GM19467 (cell line): ENCODE measurements around the gene EXOC6B.
"Not testable (repeated sequence)": the region's sequence is repeated elsewhere in the genome, so short reads cannot be mapped to it uniquely, and the experiment has no call there.

ENCODE experiments used
- ATAC-seq: cut with Tn5 transposase; IDR thresholded peaks from one replicate; pipeline ENCODE4 v1.9.1; 2021; ENCODE audit warnings: mild to moderate bottlenecking, moderate library complexity; ENCODE audit not compliant: unreplicated experiment

EXOC6B gene

GRCh38 chr2:72484622-72485021, 341.2 kb downstream of the EXOC6B start:
- ATAC-seq: not testable (repeated sequence)

GRCh38 chr2:72483346-72483745, 342.5 kb downstream of the EXOC6B start:
- ATAC-seq: no peak

- no peak for ATAC-seq
These were observed 350.6 kb downstream of the EXOC6B start for GRCh38 chr2:72475246-72475645.

DNA sequence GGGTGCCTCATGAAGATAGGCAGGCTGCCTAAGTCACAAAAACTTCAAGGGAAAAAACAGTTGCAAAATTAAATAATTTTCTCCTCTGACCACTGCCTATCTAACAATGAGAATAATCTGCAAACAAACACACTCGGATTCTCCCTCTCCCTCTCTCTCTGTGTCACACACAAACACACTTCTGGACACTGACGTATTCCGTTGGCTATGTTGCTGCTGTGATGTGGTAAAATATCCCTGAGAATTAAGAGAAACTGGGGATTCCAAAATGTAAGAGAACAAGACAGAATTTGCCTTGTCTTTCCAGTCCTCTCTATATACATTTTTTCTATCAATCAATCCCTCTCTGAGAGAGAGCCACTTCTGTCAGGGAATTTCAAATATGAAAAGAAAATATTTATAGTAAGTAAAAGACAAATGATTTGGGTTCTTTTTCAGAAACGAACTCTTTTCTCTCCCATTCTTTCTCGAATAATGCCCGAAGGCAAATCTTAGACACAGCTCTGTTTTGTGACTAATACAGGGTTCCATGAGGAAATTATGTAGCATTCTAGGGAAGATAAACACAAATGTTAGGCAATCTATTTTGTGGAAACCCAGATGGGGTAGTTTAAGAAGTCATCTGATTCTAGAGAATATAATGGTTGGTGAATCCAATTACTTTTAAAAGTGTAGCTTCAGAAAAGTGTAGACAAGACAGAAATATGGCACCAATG, 367.9 kb downstream of the EXOC6B start:
- no peak for ATAC-seq

GRCh38 chr2:72454189-72454588, 371.6 kb downstream of the EXOC6B start:
- ATAC-seq: no peak

- no peak for ATAC-seq
These were observed 383.6 kb downstream of the EXOC6B start for GRCh38 chr2:72442270-72442669.

DNA sequence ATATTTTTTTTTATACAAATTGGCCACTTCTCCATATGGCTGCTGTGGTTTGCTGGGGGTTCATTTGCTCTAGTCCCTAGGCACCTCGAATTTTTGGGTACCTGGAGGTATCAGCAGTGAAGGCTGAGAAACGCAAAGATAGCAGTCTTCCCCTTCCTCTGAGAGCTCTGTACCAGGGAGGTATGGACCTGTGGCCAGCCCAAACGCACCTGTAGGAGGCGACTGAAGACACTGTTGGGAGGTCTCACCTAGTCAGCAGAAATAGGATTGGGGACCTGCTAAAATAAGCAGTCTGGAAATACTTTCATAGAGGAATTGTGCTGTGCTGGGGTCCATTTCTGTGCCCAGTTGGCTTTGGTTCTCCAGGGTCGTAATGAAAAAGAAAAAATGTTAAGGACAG, 385.9 kb downstream of the EXOC6B start:
- no peak for ATAC-seq

- no peak for ATAC-seq
These were observed 387.5 kb downstream of the EXOC6B start for GRCh38 chr2:72438364-72438763.

GRCh38 chr2:72431737-72432136, 394.1 kb downstream of the EXOC6B start:
- ATAC-seq: no peak

DNA sequence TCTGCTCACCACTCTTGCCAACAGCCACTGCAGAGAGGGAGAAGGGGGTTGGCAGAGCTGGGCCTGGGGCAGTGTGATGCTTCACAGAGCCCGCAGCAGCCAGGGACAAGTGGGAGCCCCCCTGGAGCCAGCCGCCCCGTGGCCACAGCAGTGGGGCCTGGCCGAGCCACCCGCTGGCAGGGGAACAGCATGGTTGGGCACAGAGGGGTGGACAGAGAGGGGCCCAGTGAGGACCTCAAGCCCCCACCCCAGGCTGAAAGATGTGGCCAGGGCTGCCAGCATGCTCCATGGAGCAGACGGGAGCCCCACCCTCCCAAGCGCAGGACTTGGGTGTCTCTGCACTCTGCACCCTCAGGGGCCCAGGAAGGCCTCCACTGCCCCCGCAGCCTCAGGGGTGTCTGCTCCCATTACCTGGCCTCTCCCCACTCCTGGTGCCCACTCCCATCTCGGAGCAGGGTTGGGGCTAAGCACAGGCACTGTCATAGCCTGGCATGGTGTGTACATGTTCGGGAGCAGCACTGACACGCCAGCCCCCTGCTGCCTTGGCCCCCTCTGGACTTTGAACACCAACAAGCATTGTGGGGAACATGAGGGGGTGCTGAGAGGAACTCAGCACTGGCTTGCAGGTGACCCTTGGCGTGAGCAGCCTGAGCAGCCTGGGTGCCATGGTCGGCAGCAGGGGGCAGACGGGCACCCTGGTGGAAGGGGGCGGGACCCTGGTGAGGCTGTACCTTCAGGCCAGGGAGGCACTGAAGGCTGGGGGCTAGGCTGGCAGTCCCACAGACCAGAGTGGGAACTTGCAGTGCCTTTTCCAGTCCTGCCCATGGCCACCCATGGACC, 398.6 kb downstream of the EXOC6B start:
- ATAC-seq: no peak

DNA sequence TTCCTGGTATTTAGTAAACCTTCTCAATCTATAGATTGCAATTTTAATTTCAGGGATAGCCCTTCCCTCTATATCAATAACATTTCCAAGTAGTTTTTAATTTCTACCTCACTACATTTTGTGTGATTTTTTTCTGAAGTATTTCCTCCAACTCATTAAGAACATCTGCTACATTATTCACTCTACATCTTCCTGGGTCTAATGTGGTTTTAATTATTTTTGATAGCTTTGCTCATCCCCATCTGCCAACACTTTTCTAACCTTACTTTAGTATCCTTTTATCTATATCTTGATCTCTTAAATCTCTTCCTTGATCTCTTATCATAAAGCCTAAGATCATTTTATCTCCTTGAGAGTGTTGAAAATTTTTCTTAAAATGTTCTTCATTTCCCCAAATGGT, 399.8 kb downstream of the EXOC6B start:
- no peak for ATAC-seq

GRCh38 chr2:72423756-72424155, 402.1 kb downstream of the EXOC6B start:
- ATAC-seq: no peak

GRCh38 chr2:72421771-72422379, 404.0 kb downstream of the EXOC6B start:
- not testable (repeated sequence) for ATAC-seq

DNA sequence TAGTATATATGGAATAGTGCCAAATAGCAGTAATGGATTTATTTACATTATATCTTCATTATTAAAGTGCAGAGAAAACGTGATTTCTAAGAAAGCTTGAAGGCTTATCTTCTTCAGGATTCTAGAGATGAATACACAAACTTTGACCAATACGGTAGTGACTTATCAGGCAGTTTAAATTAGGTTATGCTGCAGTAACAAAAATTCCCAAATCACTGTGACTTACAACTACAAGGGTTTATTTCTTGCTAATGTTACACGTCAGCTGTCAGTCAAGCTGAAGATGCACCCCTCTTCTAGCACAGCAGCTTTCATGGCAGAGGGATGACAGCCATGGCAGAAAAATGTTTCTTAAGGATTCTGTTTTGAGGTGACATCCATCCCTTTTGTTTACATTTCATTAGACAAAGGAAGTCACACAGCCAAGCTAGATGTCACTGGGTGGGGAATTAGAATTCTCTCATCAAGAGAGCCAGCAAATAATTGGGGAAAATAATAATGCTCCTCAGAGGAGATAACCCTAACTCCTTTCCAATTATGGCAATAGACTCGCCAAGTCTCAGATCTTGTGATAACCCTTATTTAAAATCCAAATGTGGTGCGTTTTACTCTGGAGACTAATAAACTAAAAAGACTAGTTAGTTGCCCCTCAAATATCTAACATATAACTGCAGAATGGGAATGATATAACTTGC, 409.9 kb downstream of the EXOC6B start:
- ATAC-seq: no peak

- no peak for ATAC-seq
These were observed 410.6 kb downstream of the EXOC6B start for GRCh38 chr2:72415241-72415661.

- no peak for ATAC-seq
These were observed 411.6 kb downstream of the EXOC6B start for GRCh38 chr2:72414137-72414760.

DNA sequence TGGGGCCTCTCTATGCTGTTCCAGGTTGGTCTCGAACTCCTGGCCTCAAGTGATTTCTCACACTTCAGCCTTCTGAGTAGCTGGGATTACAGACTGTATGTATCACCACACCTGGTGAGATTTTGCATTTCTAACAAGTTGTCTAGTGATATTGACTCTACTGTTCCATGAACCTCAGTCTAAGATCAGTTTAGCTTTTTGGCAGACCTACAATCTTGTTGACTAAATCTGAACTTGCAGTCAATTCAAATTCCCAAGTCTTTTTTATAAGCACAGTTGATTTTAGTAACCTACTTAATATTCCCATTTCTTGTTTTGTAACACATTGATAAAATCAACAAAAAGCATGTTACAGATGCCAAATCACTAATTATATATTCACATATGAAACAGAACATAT, 412.1 kb downstream of the EXOC6B start:
- ATAC-seq: no peak

DNA sequence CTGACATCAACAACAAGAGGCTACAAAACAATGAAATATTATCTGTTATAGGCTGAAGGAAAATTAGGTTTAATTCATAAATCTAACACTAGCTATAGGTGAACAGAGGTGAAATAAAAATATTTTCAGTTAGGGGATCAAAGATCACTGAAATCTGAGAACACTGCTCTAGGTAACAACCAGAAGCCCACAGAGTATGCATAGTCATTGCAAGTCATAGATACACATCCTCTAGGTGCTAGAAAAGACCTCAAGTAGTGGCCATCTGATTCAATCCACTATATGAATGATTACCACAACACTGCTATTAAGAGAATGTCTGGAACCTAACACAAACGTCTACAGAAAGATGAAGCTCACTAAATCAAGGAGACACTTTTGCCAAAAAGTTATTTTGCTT, 413.6 kb downstream of the EXOC6B start:
- no peak for ATAC-seq

- ATAC-seq: no peak
These were observed 426.0 kb downstream of the EXOC6B start for GRCh38 chr2:72399879-72400278.

DNA sequence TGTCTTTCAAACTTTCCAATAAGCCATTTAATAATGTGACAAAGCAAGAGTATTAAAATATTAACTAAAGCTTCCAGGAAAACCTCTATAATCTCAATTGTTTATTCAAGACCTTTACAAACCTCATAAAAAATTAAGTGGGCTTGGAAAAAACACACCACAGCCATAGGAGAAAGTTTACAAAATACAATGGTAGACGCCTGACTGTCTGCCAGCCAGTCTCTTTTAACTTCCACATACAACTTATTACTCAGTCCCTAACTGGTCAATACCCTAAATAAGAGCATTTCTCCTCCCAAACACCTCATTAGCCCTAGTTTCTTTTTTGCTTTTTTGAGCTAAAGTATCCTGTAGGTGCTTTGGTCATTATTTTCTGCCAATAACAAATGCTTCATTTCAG, 430.7 kb downstream of the EXOC6B start:
- no peak for ATAC-seq
